VCaP (cell line): ENCODE data around the gene WWOX.

Experiments
- H3K27ac ChIP-seq: fragments of 450-650 bp; 2 replicates; pipeline ENCODE4 v1.5.1; 2017
- TF ChIP-seq, protein P1 (sequence below): fragments of 450-650 bp; conservative IDR thresholded peaks from 2 replicates; pipeline ENCODE4 v1.5.1; 2017; ENCODE audit warnings: mild to moderate bottlenecking, moderate library complexity

The WWOX gene

DNA sequence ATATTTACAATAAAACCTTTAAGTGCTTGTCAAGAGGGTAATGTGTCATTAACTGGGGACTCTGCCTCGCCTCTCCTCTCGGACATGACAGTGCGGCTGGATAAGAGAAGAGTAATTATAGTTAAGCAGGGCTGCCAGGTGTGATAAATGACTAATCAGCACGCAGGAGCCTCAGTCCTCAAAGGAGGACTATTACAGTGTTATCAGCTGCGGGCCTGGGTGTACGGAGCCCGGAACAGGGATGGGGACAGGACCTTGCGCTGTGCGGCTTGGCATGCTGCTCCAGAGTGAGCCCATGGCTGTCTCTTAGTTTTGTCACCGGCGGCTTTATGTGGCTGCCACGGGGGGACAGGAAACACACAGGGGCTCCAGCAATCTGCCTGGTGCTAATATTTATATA, 893.9 kb downstream of the WWOX start:
- TF ChIP-seq, protein P1, sequence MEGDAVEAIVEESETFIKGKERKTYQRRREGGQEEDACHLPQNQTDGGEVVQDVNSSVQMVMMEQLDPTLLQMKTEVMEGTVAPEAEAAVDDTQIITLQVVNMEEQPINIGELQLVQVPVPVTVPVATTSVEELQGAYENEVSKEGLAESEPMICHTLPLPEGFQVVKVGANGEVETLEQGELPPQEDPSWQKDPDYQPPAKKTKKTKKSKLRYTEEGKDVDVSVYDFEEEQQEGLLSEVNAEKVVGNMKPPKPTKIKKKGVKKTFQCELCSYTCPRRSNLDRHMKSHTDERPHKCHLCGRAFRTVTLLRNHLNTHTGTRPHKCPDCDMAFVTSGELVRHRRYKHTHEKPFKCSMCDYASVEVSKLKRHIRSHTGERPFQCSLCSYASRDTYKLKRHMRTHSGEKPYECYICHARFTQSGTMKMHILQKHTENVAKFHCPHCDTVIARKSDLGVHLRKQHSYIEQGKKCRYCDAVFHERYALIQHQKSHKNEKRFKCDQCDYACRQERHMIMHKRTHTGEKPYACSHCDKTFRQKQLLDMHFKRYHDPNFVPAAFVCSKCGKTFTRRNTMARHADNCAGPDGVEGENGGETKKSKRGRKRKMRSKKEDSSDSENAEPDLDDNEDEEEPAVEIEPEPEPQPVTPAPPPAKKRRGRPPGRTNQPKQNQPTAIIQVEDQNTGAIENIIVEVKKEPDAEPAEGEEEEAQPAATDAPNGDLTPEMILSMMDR, result no peak
- no peak overlapping the region for H3K27ac ChIP-seq

DNA sequence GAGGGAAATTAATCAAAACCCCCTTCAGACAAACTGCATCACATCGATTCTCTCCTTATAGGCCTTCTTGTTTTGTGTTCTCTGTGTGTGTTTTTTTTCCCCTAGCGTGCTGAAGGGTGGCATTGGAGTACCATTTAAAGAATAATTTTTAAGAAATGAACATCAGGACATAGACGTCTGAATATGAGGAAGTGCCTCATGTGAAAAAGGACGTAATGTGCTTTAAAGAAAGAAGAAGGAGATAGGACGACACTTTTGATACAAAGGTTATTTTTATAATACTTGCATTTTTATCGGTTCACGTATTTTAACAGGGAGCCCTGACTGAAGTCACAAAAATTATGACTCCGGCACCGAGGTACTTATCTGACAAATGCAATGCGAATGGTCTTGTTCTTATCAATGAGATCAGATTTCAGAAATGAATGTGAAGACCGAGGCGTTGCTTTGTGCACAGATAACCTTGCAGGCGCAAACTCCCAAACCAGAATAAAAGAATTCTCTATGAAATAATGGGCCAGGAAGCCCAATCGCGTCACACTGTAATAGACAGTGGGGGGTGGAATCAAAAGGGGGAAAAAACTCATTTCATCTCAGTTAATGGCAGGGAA, 894.8 kb downstream of the WWOX start:
- TF ChIP-seq, protein P1, result no peak
- no peak overlapping the region for H3K27ac ChIP-seq

DNA sequence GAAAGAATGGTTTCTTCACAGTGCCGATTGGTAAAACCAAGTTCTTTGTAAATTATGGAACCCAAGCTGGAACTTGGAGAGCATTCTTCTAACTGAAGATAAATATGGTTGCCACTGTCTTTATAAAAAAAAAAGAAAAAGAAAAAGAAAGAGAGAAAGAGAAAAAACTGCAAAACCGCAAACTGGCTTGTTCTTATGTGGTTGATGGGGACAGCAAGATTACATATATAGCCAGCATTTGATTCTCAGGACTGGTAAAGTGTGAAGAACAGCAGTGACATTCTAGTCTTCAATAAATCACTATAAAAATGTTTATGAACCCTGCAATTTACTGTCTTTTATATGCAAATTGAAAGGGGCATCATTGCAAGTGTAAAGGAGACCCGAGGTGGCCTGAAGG, 896.0 kb downstream of the WWOX start:
- TF ChIP-seq, protein P1, result no peak

DNA sequence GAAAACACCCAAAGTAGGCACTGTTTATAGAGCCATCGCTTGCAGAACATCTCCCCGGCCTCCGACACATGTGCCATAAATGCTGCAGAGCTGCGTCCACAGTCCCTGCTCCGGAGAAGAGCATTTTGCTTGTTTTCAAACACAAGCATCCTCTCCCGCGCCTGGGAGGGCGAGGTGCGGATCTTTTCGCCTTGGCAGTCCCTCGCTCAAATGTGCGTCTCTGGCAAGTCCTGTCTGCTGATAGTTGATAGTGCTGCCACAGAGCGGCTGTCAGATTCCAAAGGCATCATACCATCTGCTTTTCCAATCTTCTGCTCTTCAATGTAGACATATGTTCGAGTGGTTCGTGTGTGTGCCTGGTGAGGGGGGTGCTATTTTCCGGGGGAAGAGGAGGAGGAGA, 897.3 kb downstream of the WWOX start:
- TF ChIP-seq, protein P1, result no peak

More for the DNA sequence above, 896.0 kb downstream of the WWOX start:
- H3K27ac ChIP-seq, result no peak overlapping the region

DNA sequence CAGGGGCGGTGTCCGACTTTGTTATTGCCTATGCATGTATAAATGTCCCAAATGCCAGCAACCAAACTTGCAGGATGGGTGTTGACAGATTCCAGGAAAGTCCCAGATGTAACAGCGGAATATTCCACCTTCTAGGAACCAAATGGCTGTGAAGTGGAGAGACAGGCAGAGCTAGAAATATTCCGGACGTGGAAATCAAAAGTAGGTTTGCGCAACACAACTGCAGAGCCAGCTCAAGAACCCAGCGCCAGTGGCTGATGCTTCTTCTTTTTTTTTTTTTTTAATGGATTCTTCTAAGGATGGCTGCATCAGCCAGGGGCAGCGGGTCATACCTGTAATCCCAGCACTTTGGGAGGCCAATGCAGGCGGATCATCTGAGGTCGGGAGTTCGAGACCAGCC, 899.4 kb downstream of the WWOX start:
- TF ChIP-seq, protein P1, result no peak
- H3K27ac ChIP-seq, result no peak overlapping the region

More for the DNA sequence above, 897.3 kb downstream of the WWOX start:
- H3K27ac ChIP-seq, result no peak overlapping the region

DNA sequence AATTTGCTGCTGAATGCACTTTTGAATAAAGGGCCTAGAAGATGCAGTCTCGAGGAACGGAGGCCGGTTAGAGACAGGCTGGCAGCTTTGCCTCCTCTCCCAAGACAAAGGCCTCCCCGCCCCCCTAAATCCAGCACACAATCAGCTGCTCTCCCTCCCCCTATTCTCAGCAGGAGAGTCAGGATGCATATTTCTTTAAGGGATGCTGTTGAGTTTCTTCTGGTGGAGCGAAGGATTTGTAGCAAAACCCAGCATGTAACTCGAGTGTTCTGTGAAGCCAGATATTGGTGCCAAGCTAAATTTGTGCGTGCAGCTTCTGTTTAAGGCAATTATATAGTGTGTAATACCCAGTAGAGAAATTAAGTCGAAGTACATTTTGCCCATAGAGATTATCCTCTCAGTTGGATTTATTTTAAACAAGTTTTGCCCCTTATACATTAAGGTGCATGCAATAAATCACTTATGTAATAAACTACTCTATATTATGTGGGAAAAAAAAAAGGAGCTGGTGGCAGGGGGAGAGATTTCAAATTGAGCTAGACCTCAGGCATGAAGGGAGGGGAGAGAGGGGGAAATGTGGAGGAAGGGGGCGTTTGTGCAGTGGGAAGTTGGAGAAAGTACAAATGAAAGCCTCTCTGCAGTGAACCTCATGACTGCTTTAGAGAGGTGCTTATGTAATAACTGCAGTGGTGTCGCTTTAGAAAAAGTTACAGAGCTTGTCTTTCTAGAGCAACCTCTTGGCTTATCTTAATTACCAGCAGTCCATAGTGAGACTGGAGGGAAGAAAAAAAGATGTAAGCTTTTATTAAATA, 901.9 kb downstream of the WWOX start:
- TF ChIP-seq, protein P1, result no peak
- no peak overlapping the region for H3K27ac ChIP-seq

DNA sequence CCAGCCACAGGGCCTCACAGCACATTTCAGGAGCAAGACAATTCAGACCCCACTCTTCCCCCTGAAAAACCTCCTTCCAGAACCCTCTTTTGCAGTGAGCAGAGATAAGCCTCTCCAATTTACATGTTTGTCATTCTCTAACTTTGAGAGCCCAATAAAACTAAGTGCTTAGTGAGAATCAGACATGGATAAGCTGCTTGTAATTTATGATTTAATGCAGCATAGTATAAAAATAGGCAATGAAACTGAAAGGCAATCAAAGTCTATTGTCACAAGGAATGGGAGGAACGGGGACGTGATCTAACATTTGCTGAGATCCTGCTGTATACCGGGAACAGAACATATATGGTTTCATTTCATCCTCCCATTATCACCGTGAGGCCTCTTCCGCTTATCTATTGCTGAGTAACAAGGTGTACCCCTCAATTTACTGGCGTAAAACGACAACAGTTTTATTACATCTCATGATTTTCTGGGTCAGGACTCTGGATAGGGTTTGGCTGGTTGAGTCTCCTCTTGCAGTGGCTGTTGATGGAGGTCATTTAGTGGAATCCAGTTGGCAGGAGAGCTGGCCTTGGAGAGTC, 903.7 kb downstream of the WWOX start:
- TF ChIP-seq, protein P1, result no peak
- no peak overlapping the region for H3K27ac ChIP-seq
